Spleen (tissue), 11 donors: ENCODE results near the gene PARVG. TPM values are rescaled to one million over a fixed set of nuclear protein-coding genes. Genes with fewer than 3 reads are reported as not detected.

Source experiments
- DNase-seq: peaks from one replicate; pipeline ENCODE4 v3.0.0-alpha.2; 2020
- H3K27ac ChIP-seq, 8 donors: fragments of 200-600 bp; sonication (generic) in 7 of 8; 1 replicate in 4 of 8; 2 replicates in 4 of 8; pipeline versions ENCODE4 v1.5.0 to v1.8.0; 2016 to 2021; ENCODE audit warnings: inconsistent platforms in 4 of 8, mild to moderate bottlenecking in 4 of 8, moderate library complexity in 1 of 8
- H3K27me3 ChIP-seq, 7 donors: fragments of 200-600 bp; sonication (generic) in 6 of 7; replicated peaks in 1 of 7; 1 replicate in 4 of 7; 2 replicates in 3 of 7; pipeline versions ENCODE4 v1.5.0 to v1.8.0; 2016 to 2021; ENCODE audit warnings: inconsistent platforms in 3 of 7, mild to moderate bottlenecking in 1 of 7
- H3K36me3 ChIP-seq, 6 donors: fragments of 200-600 bp; sonication (generic) in 5 of 6; 1 replicate in 4 of 6; 2 replicates in 2 of 6; pipeline versions ENCODE4 v1.5.0 to v1.8.0; 2016 to 2021; ENCODE audit warnings: inconsistent platforms in 2 of 6
- H3K4me1 ChIP-seq, 6 donors: fragments of 200-600 bp; sonication (generic) in 5 of 6; 1 replicate in 3 of 6; 2 replicates in 3 of 6; pipeline versions ENCODE4 v1.5.0 to v1.8.0; 2016 to 2021; ENCODE audit warnings: inconsistent platforms in 3 of 6
- H3K4me3 ChIP-seq, 8 donors: fragments of 200-600 bp; sonication (generic) in 7 of 8; 1 replicate in 4 of 8; 2 replicates in 4 of 8; pipeline versions ENCODE4 v1.5.0 to v1.8.0; 2016 to 2021; ENCODE audit warnings: inconsistent platforms in 4 of 8, mild to moderate bottlenecking in 4 of 8, moderate library complexity in 2 of 8
- H3K9me3 ChIP-seq, 8 donors: fragments of 200-600 bp; sonication (generic) in 7 of 8; 1 replicate in 4 of 8; 2 replicates in 4 of 8; pipeline versions ENCODE4 v1.5.0 to v1.8.0; 2016 to 2021; ENCODE audit warnings: inconsistent platforms in 4 of 8
- CTCF ChIP-seq, 11 experiments: fragments of 200-600 bp in 7 of 11; fragments of 450-650 bp in 4 of 11; sonication (generic) in 4 of 11; IDR thresholded peaks in 8 of 11; conservative IDR thresholded peaks in 3 of 11; 1 replicate in 7 of 11; 2 replicates in 4 of 11; pipeline versions ENCODE4 v1.4.0 to v1.8.0; 2016 to 2021; ENCODE audit warnings: antibody characterized with exemption in 11 of 11, inconsistent platforms in 4 of 11, mild to moderate bottlenecking in 1 of 11
- POLR2A ChIP-seq, 3 donors: fragments of 450-650 bp; IDR thresholded peaks; one replicate each; pipeline ENCODE4 v1.5.1; 2017; ENCODE audit warnings: antibody characterized with exemption in 3 of 3, mild to moderate bottlenecking in 1 of 3
- POLR2AphosphoS5 ChIP-seq, 3 donors: sonication (generic); formaldehyde crosslinking; IDR thresholded peaks; one replicate each; pipeline ENCODE4 v1.5.1; 2017; ENCODE audit warnings: antibody characterized with exemption in 3 of 3
- WGBS, 5 donors: extraction: QIAGEN DNeasy Blood & Tissue Kit in 3 of 5; methylation state at CpG; one replicate each; pipeline versions ENCODE4 v1.1.5 to v1.1.7; 2013 to 2018; 5-methylcytosine and 5-hydroxymethylcytosine counted together
- intact Hi-C: fragments of 100-400 bp; cut with DNase I; formaldehyde crosslinking; loops from one replicate; pipeline ENCODE4 v1.15.0; 2023; ENCODE audit warnings: low total_unique reads
- polyA plus RNA-seq, 3 donors: library from polyadenylated mRNA; stranded (reverse); fragments of 200-250 nt; gene quantifications; one replicate each; pipeline ENCODE4 v1.2.1, GENCODE V29; 2013
- total RNA-seq, 7 donors: library from RNA; depleted of rRNA in 3 of 7; stranded (reverse); fragments of >200 nt in 3 of 7; fragmentation: NEBNext Ultra II Directional in 4 of 7; extraction: Animal tissue kit (Norgen Biotek cat#: 25700) in 4 of 7; gene quantifications; one replicate each; pipeline versions ENCODE4 v1.1.0 to v1.2.1, GENCODE V29; 2016 to 2021
- donor health status: healthy with polysubstance abuse.
- donor health status: DM: no; HTN: no; CAD: no; lungs with moderate emphysema.
- donor health status: DM: no; HTN: no; CAD: no.
- donor health status: Bipolar disorder and iron deficiency.
- donor health status: healthy.
- donor health status: DM: no; HTN: no; CAD: no.
- donor health status: DM: yes; HTN: yes; CAD: no.

Gene PARVG
- total and polyA plus RNA-seq, 10 donors: 118 to 226 (median 159) TPM

- DNase-seq: no peak
- H3K4me3 ChIP-seq: no peak overlapping the region
- H3K27ac ChIP-seq: no peak overlapping the region
- peaks cover 0 to 10% (median 0%) of the 10 kb centered on the region in 7 donors for H3K27me3 ChIP-seq
- H3K9me3 ChIP-seq: peaks cover 0 to 23% (median 11%) of the 10 kb centered on the region in 8 donors
- 78 to 91% (median 86%) methylated on average over 12 to 21 of the region's 21 CpGs for WGBS, 5 donors
- TF ChIP-seq POLR2AphosphoS5 (IDR thresholded peaks at IDR 0.05) (no peak), POLR2A (IDR thresholded peaks at IDR 0.05) (no peak), CTCF (IDR thresholded peaks at IDR 0.05 in 8 of 11, conservative IDR thresholded peaks at IDR 0.05 in 3 of 11) (no peak)
- intact Hi-C loops: no loop called here
- no peaks in the 10 kb centered on the region for H3K36me3 ChIP-seq
- H3K4me1 ChIP-seq: no peaks in the 10 kb centered on the region
Measured at GRCh38 chr22:44219101-44219870, 38.6 kb downstream of the PARVG start.

- H3K4me1 ChIP-seq: no peaks in the 10 kb centered on the region
- intact Hi-C loops: no loop called here
- H3K36me3 ChIP-seq: no peaks in the 10 kb centered on the region
- H3K27ac ChIP-seq: no peak overlapping the region
- TF ChIP-seq CTCF (IDR thresholded peaks at IDR 0.05 in 8 of 11, conservative IDR thresholded peaks at IDR 0.05 in 3 of 11) (no peak), POLR2A (IDR thresholded peaks at IDR 0.05) (no peak), POLR2AphosphoS5 (IDR thresholded peaks at IDR 0.05) (no peak)
- H3K9me3 ChIP-seq: peaks cover 0 to 8% (median 0%) of the 10 kb centered on the region in 8 donors
- WGBS, 5 donors: 80 to 86% (median 84%) methylated on average over 20 to 23 of the region's 23 CpGs
- H3K27me3 ChIP-seq: peaks cover 0 to 28% (median 0%) of the 10 kb centered on the region in 7 donors
- DNase-seq: no peak
- H3K4me3 ChIP-seq: no peak overlapping the region
Measured at GRCh38 chr22:44220727-44221680, 40.3 kb downstream of the PARVG start.

GRCh38 chr22:44221710-44222475 is 41.2 kb downstream of the PARVG start:
- H3K4me3 ChIP-seq: no peak overlapping the region
- peaks cover 0 to 10% (median 0%) of the 10 kb centered on the region in 8 donors for H3K9me3 ChIP-seq
- H3K36me3 ChIP-seq: no peaks in the 10 kb centered on the region
- intact Hi-C loops: no loop called here
- WGBS, 5 donors: 85 to 97% (median 87%) methylated on average over 10 to 11 of the region's 11 CpGs
- TF ChIP-seq POLR2AphosphoS5 (IDR thresholded peaks at IDR 0.05): no peak
- no peak for TF ChIP-seq POLR2A (IDR thresholded peaks at IDR 0.05)
- TF ChIP-seq CTCF (IDR thresholded peaks at IDR 0.05 in 8 of 11, conservative IDR thresholded peaks at IDR 0.05 in 3 of 11): no peak
- no peak for DNase-seq
- H3K27ac ChIP-seq: no peak overlapping the region
- peaks cover 0 to 34% (median 0%) of the 10 kb centered on the region in 7 donors for H3K27me3 ChIP-seq
- no peaks in the 10 kb centered on the region for H3K4me1 ChIP-seq
